WTC11 (cell line): Measurements from ENCODE around the gene SPATA17. TPM values are rescaled to one million over a fixed set of nuclear protein-coding genes. Genes with fewer than 3 reads are reported as not detected.
A peak's percentile ranks its signal among the peaks of the same experiment; 100 is the strongest.
"Not testable (repeated sequence)": the region's sequence is repeated elsewhere in the genome, so short reads cannot be mapped to it uniquely, and the experiment has no call there.

Experiments used
- ATAC-seq: fragments of 200-7000 bp; cut with Tn5 transposase; 2 replicates; pipeline ENCODE4 v1.10.0; 2021; ENCODE audit warnings: mild to moderate bottlenecking, moderate library complexity
- CTCF ChIA-PET: fragments of 300-600 bp; sonication (Branson Sonifier 250); formaldehyde crosslinking; loops from one replicate; lab custom pipeline; 2021; ENCODE audit warnings: antibody characterized with exemption; lab: Charles Lee
- POLR2A ChIA-PET: fragments of 350-600 bp; sonication (Branson Sonifier 250); formaldehyde crosslinking; loops from one replicate; lab custom pipeline; 2021; ENCODE audit warnings: antibody characterized with exemption; lab: Charles Lee
- DNase-seq: peaks from one replicate; pipeline ENCODE4 v3.0.0; 2021; ENCODE audit warnings: low spot score
- H3K27ac Mint-ChIP-seq: 2 replicates; pipeline ENCODE4 v1.8.0; 2021; ENCODE audit warnings: mixed read lengths
- H3K27me3 Mint-ChIP-seq: 2 replicates; pipeline ENCODE4 v1.8.0; 2021; ENCODE audit warnings: low read depth, mild to moderate bottlenecking, moderate library complexity, mixed read lengths
- H3K36me3 Mint-ChIP-seq: 2 replicates; pipeline ENCODE4 v1.8.0; 2021; ENCODE audit warnings: mixed read lengths
- H3K4me1 Mint-ChIP-seq: 2 replicates; pipeline ENCODE4 v1.8.0; 2022; ENCODE audit warnings: mixed read lengths
- H3K4me3 Mint-ChIP-seq: 2 replicates; pipeline ENCODE4 v1.8.0; 2021; ENCODE audit warnings: mild to moderate bottlenecking, moderate library complexity, mixed read lengths
- H3K9me3 Mint-ChIP-seq: 2 replicates; pipeline ENCODE4 v1.8.0; 2021; ENCODE audit warnings: mixed read lengths
- AFF4 ChIP-seq: sonication (generic); formaldehyde crosslinking; IDR thresholded peaks from 2 replicates; pipeline ENCODE4 v1.8.1; 2023; ENCODE audit warnings: mild to moderate bottlenecking, missing genetic modification reagents, borderline replicate concordance
- ARID4B ChIP-seq: sonication (generic); formaldehyde crosslinking; IDR thresholded peaks from 2 replicates; pipeline ENCODE4 v1.8.0; 2023; ENCODE audit warnings: missing genetic modification reagents, mild to moderate bottlenecking, borderline replicate concordance
- CREB1 ChIP-seq: sonication (generic); formaldehyde crosslinking; IDR thresholded peaks from 2 replicates; pipeline ENCODE4 v1.8.0; 2023; ENCODE audit warnings: mild to moderate bottlenecking, missing genetic modification reagents
- CREM ChIP-seq: sonication (generic); formaldehyde crosslinking; IDR thresholded peaks from 2 replicates; pipeline ENCODE4 v1.8.1; 2022; ENCODE audit warnings: mild to moderate bottlenecking, missing genetic modification reagents, moderate library complexity
- ELF4 ChIP-seq: sonication (generic); formaldehyde crosslinking; IDR thresholded peaks from 2 replicates; pipeline ENCODE4 v1.8.1; 2022; ENCODE audit warnings: low read depth, mild to moderate bottlenecking, moderate library complexity, missing genetic modification reagents
- ESRRA ChIP-seq: sonication (generic); formaldehyde crosslinking; IDR thresholded peaks from 2 replicates; pipeline ENCODE4 v1.8.1; 2022; ENCODE audit warnings: mild to moderate bottlenecking, missing genetic modification reagents, borderline replicate concordance
- HMGA2 ChIP-seq: fragments of 250-450 bp; sonication (Bioruptor Pico); IDR thresholded peaks from 2 replicates; pipeline ENCODE4 v1.4.0; 2021; ENCODE audit warnings: mild to moderate bottlenecking, moderate library complexity
- NFATC4 ChIP-seq: fragments of 250-450 bp; sonication (Bioruptor Pico); IDR thresholded peaks from 2 replicates; pipeline ENCODE4 v1.9.0; 2021; ENCODE audit warnings: mild to moderate bottlenecking
- NFYB ChIP-seq: sonication (generic); formaldehyde crosslinking; conservative IDR thresholded peaks from 2 replicates; pipeline ENCODE4 v1.8.0; 2022; ENCODE audit warnings: low read depth, missing genetic modification reagents
- PRRX2 ChIP-seq: fragments of 250-450 bp; sonication (Bioruptor Pico); IDR thresholded peaks from 2 replicates; pipeline ENCODE4 v1.8.0; 2021; ENCODE audit warnings: mild to moderate bottlenecking
- RORB ChIP-seq: fragments of 250-450 bp; sonication (Bioruptor Pico); IDR thresholded peaks from 2 replicates; pipeline ENCODE4 v1.9.0; 2021; ENCODE audit warnings: mild to moderate bottlenecking
- SMAD4 ChIP-seq: sonication (generic); formaldehyde crosslinking; IDR thresholded peaks from 2 replicates; pipeline ENCODE4 v1.8.0; 2022; ENCODE audit warnings: mild to moderate bottlenecking, missing genetic modification reagents
- ZNF281 ChIP-seq: sonication (generic); formaldehyde crosslinking; IDR thresholded peaks from 2 replicates; pipeline ENCODE4 v1.8.0; 2023; ENCODE audit warnings: mild to moderate bottlenecking, missing genetic modification reagents
- ZNF512 ChIP-seq: sonication (generic); formaldehyde crosslinking; IDR thresholded peaks from 2 replicates; pipeline ENCODE4 v1.8.1; 2022; ENCODE audit warnings: missing genetic modification reagents, borderline replicate concordance
- ZNF532 ChIP-seq: fragments of 250-450 bp; sonication (Bioruptor Pico); IDR thresholded peaks from 2 replicates; pipeline ENCODE4 v1.9.0; 2021; ENCODE audit warnings: mild to moderate bottlenecking, borderline replicate concordance
- total RNA-seq: library from RNA; stranded (reverse); gene quantifications from 3 replicates; pipeline ENCODE4 v1.2.3, GENCODE V29; 2021

The SPATA17 gene
- total RNA-seq, 1 experiment from 2014 or later: 1.3 TPM

GRCh38 chr1:217687511-217687910 lies 56.4 kb downstream of the SPATA17 start (continued):
- no peak for TF ChIP-seq AFF4 (CRISPR knock-in tag)

- H3K36me3 Mint-ChIP-seq, CTCF ChIA-PET, H3K4me1 Mint-ChIP-seq, H3K9me3 Mint-ChIP-seq, ATAC-seq, DNase-seq, H3K27me3 Mint-ChIP-seq: not testable (repeated sequence)
- POLR2A ChIA-PET: interaction anchor here (0.7 kb wide), 1 partner anchor 18 kb away, joined by 3 read pairs; no protein-coding TSS in a partner anchor
- Mint-ChIP-seq H3K4me3 (peak overlapping the region; percentile 71), H3K27ac (peak overlapping the region; percentile 74)
Observed at GRCh38 chr1:217696140-217696539, 65.0 kb downstream of the SPATA17 start.

- POLR2A ChIA-PET: no interaction called here
- TF ChIP-seq CREB1 (no peak), PRRX2 (CRISPR knock-in tag) (no peak), NFATC4 (CRISPR knock-in tag) (no peak), HMGA2 (CRISPR knock-in tag) (no peak), CREM (no peak), ZNF532 (CRISPR knock-in tag) (no peak), SMAD4 (CRISPR knock-in tag) (no peak), ELF4 (CRISPR knock-in tag) (no peak), ZNF512 (no peak), ZNF281 (CRISPR knock-in tag) (no peak), ESRRA (CRISPR knock-in tag) (no peak), ARID4B (CRISPR knock-in tag) (no peak), NFYB (CRISPR knock-in tag) (no peak), RORB (CRISPR knock-in tag) (no peak)
Observed at GRCh38 chr1:217703326-217703725, 72.2 kb downstream of the SPATA17 start.

More at GRCh38 chr1:217703326-217703725, 72.2 kb downstream of the SPATA17 start:
- Mint-ChIP-seq H3K36me3 (no peaks in the 10 kb centered on the region), H3K4me1 (no peaks in the 10 kb centered on the region), H3K27ac (no peak overlapping the region), H3K27me3 (no peaks in the 10 kb centered on the region), H3K4me3 (no peak overlapping the region), H3K9me3 (peaks cover 16% of the 10 kb centered on the region)
- DNase-seq (no peak), ATAC-seq (no peak)
- CTCF ChIA-PET: no interaction called here
